HG02588 (cell line): Measurements from ENCODE around the gene DTX4.
A peak's percentile ranks its signal among the peaks of the same experiment; 100 is the strongest.
"Not testable (repeated sequence)": the region's sequence is repeated elsewhere in the genome, so short reads cannot be mapped to it uniquely, and the experiment has no call there.

Experiments used
- ATAC-seq: cut with Tn5 transposase; IDR thresholded peaks from one replicate; pipeline ENCODE4 v1.9.1; 2021; ENCODE audit warnings: mild to moderate bottlenecking, moderate library complexity; ENCODE audit not compliant: unreplicated experiment

DTX4 gene

DNA sequence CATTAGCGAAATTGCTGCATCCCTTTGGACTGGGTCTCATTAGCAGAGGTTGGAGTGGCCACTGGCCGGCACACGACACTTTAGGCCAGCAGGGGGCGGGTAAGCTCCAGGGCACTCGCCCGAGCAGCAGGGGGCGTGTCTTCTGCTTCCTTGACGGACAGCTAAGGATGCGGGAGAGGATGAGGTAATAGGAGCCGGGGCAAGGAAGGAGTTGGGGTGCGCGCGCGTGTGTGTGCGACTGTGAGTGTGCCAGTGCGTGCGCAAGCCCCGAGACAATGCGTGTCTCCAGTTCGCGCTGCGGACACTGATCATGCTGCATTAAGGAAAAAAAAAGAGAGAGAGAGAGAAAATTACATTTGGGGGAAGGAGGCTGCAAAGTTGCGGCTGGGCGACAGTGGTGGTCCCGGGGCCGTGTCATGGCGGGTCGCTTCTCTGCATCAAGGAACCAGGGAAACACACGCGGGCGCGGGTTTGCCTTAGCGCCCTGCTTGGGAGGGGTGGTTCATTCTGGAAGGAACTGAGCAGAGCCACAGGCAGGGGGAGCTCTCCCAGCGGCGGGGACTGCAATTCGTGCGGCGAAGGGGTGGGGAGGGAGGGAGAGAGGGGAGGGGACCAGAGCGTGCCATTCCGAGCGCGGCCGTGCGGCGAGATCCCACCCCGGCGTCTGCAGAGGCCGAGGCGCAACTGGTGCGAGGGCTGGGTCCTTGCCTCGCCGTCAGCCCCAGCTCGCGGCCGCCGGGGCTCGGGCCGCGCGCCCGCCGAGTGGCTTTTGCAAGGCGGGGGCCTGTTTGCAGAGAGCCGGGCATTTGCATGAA lies at the start of gene DTX4:
TSS of gene DTX4 (plus strand) at position 625 of the 815 bp plus-strand sequence. CDS start 464 bp downstream, outside the sequence.
- peak; percentile 73 for ATAC-seq

DNA sequence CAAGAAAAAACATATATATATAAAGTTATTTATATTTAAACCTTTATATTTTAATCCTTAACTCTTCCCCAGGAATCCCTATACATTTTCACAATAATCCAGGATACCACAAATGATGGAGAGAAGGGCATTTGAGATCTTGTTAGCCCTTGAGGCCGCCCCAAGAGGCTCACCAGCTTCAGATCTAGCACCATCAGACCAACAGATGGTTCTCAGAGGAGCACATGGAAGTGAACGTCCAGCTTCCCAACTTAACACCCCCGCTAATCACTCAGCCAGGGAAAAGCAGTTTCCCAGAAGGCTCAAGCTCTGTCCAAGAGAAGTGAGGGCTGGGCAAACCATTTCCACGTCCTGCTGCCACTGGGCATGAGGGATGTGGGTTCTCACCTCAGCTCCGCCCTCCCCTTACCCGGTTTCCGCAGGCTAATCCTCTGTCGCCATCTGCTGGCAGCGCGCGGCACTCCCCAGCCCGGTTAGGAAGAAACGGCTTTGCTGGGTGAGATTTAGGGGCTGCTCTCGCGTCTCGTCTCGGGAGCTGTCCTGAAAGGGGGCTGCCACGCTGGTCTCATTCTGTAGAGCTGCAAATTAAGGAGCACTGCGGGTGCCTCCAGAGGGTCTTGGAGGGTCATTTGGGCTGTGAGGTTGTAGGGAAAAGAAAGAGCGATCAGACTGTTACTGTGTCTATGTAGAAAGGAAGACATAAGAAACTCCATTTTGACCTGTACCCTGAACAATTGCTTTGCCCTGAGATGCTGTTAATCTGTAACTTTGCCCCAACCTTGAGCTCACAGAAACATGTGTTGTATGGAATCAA lies 36.1 kb upstream of the DTX4 start:
- ATAC-seq, result peak; percentile 97

DNA sequence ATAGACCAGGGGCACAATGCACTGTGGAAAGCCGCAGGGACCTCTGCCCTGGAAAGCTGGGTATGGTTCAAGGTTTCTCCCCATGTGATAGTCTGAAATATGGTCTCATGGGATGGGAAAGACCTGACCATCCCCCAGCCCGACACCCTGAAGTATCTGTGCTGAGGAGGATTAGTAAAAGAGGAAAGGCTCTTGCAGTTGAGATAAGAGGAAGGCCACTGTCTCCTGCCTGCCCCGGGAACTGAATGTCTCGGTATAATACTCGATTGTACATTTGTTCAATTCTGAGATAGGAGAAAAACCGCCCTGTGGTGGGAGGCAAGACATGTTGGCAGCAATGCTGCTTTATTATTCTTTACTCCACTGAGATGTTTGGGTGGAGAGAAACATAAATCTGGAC lies 35.4 kb upstream of the DTX4 start:
- ATAC-seq, result not testable (repeated sequence)

DNA sequence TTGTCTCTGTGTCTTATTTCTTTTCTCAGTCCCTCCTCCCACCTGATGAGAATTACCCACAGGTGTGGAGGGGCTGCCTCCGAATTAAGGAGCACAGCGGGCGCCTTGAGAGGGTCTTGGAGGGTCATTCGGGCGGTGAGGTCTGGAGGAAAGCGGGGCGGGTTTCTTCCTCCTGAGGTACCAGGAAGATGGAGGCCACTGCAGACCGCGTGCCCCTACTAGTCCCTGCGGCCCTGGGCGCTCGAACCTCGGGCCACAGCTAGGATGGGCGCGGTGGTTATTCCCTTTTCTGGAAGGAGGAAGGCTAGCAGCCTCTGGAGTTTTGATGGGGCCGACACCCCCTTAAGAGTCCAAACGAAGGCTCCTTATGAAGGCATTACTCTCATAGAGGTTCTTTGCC lies 34.7 kb upstream of the DTX4 start:
- ATAC-seq, result no peak

DNA sequence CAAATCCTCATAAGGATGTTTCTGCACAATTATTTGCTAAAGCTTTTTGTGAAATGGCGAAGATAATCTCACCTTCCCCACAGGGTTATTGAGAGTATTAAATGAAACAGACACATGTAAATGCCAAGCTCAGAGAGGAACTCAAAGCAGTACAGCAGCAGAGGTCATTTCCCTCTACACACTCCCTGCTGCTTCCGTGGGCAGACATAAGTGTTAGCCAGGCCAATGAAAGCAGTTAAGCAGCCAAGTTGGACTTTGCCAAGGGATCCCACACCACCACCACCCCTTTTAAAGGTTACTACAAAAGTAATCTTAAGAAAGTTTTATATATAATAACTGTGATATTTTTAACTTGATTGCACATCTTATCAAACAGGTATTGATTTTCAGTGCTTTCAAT lies 33.3 kb upstream of the DTX4 start:
- ATAC-seq, result no peak

DNA sequence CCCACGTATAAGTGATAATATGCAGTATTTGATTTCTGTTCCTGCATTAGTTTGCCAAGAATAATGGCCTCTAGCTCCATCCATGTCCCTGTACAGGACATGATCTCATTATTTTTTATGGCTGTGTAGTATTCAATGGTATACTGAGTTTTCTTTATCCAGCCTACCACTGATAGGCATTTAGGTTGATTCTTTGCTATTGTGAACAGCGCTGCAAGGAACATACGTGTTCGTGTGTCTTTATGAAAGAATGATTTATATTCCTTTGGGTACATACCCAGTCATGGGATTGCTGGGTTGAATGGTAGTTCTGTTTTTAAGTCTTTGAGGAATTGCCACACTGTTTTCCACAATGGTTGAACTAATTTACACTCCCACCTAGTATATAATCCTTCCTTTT lies 30.7 kb upstream of the DTX4 start:
- ATAC-seq, result no peak

DNA sequence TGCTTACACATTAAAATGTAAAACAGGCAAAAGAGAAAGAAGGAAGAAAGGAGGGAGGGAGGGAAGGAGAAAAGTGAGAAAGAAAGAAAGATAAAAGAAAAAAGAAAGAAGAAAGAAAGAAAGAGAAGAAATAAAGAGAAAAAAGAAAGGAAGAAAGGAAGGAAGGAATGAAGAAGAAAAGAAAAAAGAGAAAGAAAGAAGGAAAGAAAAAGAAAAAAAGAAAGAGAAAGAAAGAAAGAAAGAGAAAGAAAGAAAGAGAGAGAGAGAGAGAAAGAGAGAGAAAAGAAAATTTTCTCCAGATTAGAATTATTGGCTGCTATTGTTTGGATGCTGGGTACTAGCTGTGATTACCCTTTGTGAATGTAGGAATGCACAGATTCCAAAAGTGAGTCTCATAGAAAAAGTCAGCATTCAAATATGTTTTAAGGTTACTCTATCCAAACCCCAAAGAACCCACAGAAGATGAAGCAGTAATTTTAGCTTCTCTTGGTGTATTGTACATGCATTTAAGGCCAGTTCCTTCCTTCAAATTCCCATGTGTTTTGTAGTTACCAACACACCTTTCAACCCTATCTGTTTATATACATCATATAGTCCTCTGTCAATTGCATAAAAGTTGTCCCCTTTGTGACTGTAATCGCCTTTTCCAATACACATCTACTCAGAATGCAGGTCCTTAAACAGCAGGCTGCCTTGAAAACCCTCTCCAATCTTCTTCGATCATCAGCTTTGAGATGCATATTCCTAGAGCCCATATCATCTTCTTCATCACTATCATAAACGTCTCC lies 30.1 kb upstream of the DTX4 start:
- no peak for ATAC-seq

DNA sequence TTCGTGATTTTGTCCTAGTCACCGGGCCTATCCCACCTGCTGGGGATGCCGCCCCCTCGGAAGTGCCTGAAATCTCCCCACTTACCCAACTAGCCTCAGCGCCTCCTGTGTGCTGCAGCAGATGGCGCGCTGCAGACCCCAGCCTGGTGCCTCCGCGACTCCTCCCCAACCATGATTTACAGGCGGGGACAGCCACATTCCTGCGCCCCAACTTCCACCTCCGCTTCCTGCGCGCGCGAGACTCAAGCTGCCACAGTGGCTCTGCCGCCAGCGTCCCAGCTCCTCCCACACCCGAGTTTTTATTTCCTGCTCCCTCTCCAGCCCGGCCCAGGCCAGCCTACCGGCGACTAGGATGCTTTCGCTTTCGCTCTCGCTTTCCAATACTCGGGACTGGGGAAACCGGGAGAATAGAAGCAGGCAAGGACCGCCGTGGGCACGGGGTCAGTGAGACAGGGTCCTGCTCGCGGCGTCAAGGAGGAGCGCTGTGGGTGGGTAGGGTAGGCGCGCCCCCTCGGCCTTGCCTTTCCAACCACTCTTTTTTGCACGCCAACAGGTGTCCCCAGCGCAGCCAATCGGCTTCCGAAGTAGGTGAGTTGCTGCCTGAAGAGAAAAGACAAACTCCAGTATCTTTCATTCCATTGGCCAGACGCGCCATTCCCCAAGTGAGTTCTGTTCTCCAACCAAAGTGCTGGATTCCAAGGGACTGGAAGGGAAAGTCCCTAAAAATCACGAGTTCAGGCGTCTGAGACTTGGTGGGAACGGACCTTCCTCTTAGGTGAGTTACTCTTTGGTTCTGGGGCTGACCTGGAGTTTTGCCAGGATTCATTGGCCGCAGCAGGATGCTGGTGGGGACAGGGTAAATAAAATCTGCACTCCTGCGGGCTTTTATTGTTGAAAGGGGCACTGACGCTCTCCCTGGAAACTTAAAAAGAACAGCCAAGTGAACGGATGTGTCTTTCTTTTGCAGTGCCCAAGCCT lies 29.1 kb upstream of the DTX4 start, which contains the start of gene FAM111A:
TSS of gene FAM111A (plus strand) at position 327 of the 978 bp plus-strand sequence. CDS start 6,017 bp downstream, outside the sequence.
- peak; percentile 80 for ATAC-seq

DNA sequence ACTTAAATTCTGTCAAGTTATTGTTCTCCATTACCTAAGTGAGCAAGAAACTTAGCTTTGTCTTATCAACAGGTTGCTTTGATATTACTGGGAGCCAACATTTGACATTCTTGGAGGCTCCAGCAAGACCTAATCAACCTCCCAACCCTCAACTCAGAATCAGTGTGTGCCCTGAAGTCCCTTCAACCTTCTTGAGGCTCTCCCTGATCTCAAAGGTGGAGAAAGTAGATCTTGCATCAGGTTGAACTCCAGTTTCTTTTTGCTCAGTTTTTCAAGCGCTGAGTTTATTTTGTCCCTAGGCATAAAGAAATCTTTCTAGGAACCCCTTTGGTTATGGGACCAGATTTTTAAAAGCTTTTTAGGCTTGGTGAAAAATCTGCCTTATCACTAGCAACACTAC lies 27.8 kb upstream of the DTX4 start:
- ATAC-seq, result no peak

DNA sequence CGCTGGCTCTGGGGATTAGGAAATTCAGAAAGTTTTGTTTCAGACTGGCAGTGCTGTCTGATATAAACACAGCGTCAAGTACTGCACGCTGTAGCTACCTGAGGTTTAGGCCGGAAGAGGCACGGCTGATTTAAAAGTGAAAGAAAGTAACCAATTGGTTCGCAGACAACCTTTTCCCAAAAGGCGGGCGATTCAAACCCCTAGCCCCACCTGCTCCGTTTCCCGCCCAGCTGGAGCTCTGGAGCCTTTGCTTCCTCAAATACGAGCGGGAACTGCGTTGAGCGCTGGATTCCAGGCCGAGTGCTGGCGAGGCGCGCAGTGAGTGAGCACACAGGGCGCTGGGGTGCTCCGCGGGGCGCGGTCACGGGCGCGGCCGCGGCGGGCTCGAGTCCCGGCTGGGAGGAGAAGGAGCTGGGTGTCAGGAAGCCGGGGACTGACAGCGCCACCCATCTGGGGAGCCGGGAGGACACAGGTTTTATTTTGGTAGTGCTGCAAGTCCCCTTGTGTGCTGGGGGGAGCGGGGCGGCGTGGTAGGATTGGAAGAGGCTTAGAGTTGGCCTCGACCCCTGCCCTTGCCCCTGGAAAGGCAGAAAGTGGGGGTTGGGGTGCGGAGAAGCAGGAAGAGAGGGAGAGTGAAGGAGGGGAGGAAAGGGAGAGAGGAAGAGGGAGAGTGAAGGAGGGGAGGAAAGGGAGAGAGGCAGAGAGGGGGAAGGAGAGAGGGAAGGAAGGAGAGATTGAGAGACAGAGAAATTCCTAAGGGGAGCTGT lies 27.2 kb upstream of the DTX4 start:
- peak; percentile 58 for ATAC-seq

DNA sequence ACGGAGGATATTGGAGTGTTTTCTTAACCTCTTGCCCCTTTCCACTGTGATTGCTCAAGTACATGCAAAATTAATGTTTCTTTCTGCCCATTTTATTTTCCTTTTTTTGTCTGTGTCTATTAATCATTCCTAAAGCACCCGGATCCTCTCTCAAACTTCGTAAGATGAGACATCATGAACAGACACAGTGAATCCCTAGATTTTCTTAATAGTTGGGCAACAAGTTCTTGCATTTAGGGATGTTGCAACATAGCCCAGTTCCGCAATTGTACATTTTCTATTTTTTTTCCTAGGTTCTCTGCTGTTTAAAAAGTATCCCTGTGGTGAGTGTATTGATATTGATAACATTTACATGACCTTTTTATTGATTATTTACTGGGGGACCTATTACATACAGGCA lies 26.4 kb upstream of the DTX4 start:
- ATAC-seq, result no peak

DNA sequence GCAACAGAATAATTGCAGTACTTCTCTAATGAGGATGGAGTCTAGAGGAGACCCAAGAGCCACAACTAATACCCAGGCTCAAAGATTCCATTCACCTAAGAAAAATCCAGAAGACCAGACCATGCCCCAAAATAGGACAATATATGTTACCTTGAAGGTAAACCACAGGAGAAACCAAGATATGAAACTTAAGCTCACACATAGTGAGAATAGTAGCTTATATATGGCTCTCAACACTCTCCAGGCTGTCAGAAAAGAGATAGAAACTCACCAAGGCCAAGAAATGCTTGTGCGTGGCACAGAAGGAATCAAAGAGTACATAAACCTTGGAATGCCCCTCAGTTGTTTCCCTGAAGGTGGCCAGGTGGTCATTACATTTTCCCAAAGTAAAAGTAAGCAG lies 20.2 kb upstream of the DTX4 start:
- peak; percentile 50 for ATAC-seq

DNA sequence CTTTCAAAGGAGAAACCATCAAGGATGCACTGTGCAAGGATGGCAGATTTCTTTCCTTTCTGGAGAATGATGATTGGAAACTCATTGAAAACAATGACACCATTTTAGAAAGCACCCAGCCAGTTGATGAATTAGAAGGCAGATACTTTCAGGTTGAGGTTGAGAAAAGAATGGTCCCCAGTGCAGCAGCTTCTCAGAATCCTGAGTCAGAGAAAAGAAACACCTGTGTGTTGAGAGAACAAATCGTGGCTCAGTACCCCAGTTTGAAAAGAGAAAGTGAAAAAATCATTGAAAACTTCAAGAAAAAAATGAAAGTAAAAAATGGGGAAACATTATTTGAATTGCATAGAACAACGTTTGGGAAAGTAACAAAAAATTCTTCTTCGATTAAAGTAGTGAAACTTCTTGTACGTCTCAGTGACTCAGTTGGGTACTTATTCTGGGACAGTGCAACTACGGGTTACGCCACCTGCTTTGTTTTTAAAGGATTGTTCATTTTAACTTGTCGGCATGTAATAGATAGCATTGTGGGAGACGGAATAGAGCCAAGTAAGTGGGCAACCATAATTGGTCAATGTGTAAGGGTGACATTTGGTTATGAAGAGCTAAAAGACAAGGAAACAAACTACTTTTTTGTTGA lies 19.5 kb upstream of the DTX4 start:
- peak; percentile 86 for ATAC-seq

DNA sequence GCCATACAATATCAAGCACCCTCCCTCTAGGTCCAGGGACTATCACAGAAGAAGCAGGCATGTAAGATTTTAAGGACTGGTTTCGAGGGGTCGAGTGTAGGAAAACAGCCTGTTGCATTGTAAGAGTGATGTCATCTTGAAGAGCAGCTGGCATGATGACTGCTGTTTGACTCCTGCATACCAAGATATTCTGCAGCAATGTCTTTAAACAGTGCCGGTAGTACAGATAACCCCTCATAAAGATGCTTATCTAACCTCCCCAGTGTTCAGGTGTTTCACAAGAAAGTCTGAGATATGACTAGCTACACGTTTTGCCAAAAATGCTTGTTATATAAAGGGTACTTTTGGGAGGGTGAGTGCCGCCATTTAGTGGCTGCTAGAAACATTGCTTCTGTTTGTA lies 17.3 kb upstream of the DTX4 start:
- ATAC-seq, result no peak

DNA sequence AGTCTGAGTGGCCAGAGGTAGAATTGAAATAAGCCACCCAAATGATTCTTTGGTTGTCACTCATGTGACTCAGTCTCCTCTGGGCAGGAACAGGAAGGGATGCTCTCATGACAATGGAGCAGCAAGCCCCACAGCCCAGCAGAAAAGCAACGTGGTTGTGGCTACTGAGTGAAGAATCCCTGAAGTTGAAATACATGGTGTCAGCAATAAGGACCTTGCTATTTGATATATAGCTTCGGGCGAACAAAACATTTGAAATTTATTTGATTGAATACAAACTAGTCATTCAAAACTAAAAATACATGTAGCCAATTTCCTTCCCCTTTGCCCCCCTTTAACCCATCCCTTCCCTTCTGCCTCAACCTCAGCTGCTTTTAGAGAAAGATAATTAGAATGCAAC lies 14.5 kb upstream of the DTX4 start:
- no peak for ATAC-seq

DNA sequence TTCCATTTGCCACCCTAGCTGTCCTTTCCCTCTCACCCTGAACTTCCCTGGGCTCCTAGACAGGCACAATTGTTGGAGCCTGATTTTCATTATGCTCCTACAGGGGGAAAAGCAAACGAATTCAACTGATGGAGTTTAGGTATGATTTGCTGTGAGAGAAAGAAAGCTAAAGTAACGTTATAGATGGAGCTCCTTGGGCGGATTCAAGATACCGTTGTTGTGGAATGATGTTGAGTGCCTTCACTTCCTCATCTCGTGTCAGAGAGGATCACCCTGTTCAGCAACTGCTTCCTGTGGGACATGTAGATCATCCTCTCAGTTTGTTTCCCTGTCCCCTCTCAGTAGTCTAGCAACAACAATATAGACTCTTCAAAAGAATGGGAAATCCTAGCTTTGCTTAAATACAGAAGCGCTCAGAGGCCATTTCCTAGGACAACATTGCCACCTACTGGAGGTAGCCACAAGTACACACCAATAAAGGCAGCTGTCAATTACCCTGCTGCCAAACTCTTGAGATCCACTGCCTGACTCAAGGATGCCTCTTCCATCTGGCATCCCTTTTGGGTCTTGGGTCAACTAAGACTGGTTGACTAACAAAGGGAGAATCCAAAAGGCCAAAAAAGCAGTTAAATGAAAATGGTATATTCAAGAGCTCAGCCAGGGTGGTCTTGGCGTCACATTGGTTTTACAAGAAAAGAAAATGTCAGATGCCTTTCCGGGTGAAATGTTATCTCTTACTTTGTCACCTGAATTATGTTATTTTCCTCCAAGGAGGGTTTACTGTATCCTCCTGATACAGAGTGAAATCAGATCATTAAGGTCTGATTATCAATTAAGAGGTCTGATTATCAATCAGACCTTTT lies 13.5 kb upstream of the DTX4 start:
- ATAC-seq, result peak; percentile 93

DNA sequence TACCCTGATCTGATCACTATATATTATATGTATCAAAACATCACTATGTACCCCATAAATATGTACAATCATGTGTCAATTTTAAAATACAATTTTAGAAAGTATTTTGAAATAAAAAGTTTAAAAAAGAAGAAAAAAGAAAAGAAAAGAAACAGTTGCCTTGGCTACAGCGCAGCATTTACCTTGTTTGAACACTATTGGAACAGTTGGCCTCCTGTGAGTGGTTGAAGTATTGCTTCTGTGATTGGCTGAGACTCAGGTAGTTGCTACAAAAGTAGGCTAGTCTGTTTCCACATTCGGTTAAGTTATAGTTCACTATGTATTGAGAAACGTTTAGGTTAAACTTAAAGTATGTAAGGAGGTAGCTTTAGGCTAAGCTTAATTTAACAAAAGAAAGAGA lies 7.9 kb upstream of the DTX4 start:
- ATAC-seq, result no peak
